Fibroblast of lung (primary cell): ENCODE results near the gene TMPRSS7. TPM values are rescaled to one million over a fixed set of nuclear protein-coding genes. Genes with fewer than 3 reads are reported as not detected.

Experiments used
- DNase-seq, 2 donors: peaks; one replicate each; pipeline versions ENCODE4 v3.0.0 to v3.0.0-alpha.2; 2010; ENCODE audit warnings: low read depth in 2 of 2
- H2AFZ ChIP-seq: 2 replicates; pipeline ENCODE4 v1.5.1; 2012; ENCODE audit warnings: low read length, control low read depth, inconsistent platforms
- H3K27ac ChIP-seq: 2 replicates; pipeline ENCODE4 v1.5.1; 2011; ENCODE audit warnings: low read length, control low read depth; ENCODE audit not compliant: insufficient read depth
- H3K27me3 ChIP-seq: 2 replicates; pipeline ENCODE4 v1.5.1; 2011; ENCODE audit warnings: mild to moderate bottlenecking, low read length; ENCODE audit not compliant: control insufficient read depth, insufficient read depth
- H3K36me3 ChIP-seq: 2 replicates; pipeline ENCODE4 v1.5.1; 2011; ENCODE audit warnings: low read length; ENCODE audit not compliant: control insufficient read depth, insufficient read depth
- H3K4me1 ChIP-seq: 2 replicates; pipeline ENCODE4 v1.5.1; 2011; ENCODE audit warnings: low read length; ENCODE audit not compliant: control insufficient read depth, insufficient read depth; ENCODE audit errors: extremely low read depth
- H3K4me2 ChIP-seq: 2 replicates; pipeline ENCODE4 v1.5.1; 2011; ENCODE audit warnings: low read length, control low read depth; ENCODE audit not compliant: insufficient read depth; ENCODE audit errors: extremely low read depth
- H3K4me3 ChIP-seq, 4 experiments: fragments of 200-600 bp in 1 of 4; sonication (generic) in 1 of 4; replicated peaks in 1 of 4; 2 replicates each; pipeline ENCODE4 v1.5.1; 2011 to 2016; ENCODE audit warnings: low read length in 4 of 4, low read depth in 3 of 4, mild to moderate bottlenecking in 3 of 4, control low read depth in 2 of 4, inconsistent platforms in 1 of 4, mixed read lengths in 1 of 4; ENCODE audit not compliant: insufficient read depth in 1 of 4; ENCODE audit errors: control extremely low read depth in 1 of 4
- H3K79me2 ChIP-seq: 2 replicates; pipeline ENCODE4 v1.5.1; 2012; ENCODE audit warnings: mild to moderate bottlenecking, low read length, inconsistent platforms; ENCODE audit not compliant: control insufficient read depth, insufficient read depth
- H3K9ac ChIP-seq: 2 replicates; pipeline ENCODE4 v1.5.1; 2011; ENCODE audit warnings: mild to moderate bottlenecking, low read length, control low read depth; ENCODE audit not compliant: insufficient read depth
- H3K9me3 ChIP-seq: 2 replicates; pipeline ENCODE4 v1.5.1; 2012; ENCODE audit warnings: low read depth, low read length; ENCODE audit not compliant: control insufficient read depth, insufficient read depth
- H4K20me1 ChIP-seq: 2 replicates; pipeline ENCODE4 v1.5.1; 2011; ENCODE audit warnings: low read length; ENCODE audit not compliant: control insufficient read depth, insufficient read depth; ENCODE audit errors: extremely low read depth
- CTCF ChIP-seq, 2 donors: IDR thresholded peaks in 1 of 2; conservative IDR thresholded peaks in 1 of 2; 1 replicate in 1 of 2; 2 replicates in 1 of 2; pipeline ENCODE4 v1.5.1; 2011 to 2012; ENCODE audit warnings: low read length in 2 of 2, control low read depth in 1 of 2, inconsistent platforms in 1 of 2, low read depth in 1 of 2, mild to moderate bottlenecking in 1 of 2
- EZH2 ChIP-seq: IDR thresholded peaks from 2 replicates; pipeline ENCODE4 v1.5.1; 2012; ENCODE audit warnings: low read length, control low read depth, mild to moderate bottlenecking; ENCODE audit errors: missing control alignments
- polyA plus RNA-seq, 2 donors: library from polyadenylated mRNA; depleted of rRNA in 1 of 2; stranded (reverse) in 1 of 2; unstranded in 1 of 2; fragments of >200 nt; gene quantifications; 2 replicates each; pipeline ENCODE4 v1.2.1, GENCODE V29; 2011 to 2012; ENCODE audit warnings: missing spikeins in 1 of 2
- total RNA-seq: library from RNA; depleted of rRNA; stranded (reverse); fragments of >200 nt; gene quantifications from 2 replicates; pipeline ENCODE4 v1.2.1, GENCODE V29; 2014

Gene TMPRSS7
- total and polyA plus RNA-seq, 2 donors (not counting 1 experiment from before 2014, with no cell fraction given), result not detected

- no peaks in the 10 kb centered on the region for H3K36me3 ChIP-seq
- peaks cover 4% of the 10 kb centered on the region for H3K4me1 ChIP-seq
- H3K4me2 ChIP-seq, result no peak overlapping the region
- H4K20me1 ChIP-seq, result no peaks in the 10 kb centered on the region
- H3K27me3 ChIP-seq, result no peaks in the 10 kb centered on the region
- no peak overlapping the region for H2AFZ ChIP-seq
- H3K27ac ChIP-seq, result no peak overlapping the region
- peaks cover 2% of the 10 kb centered on the region for H3K79me2 ChIP-seq
- DNase-seq, result peak in 1 of 2 donors; percentile 38
- H3K9me3 ChIP-seq, result no peaks in the 10 kb centered on the region
- no peak overlapping the region for H3K9ac ChIP-seq
- H3K4me3 ChIP-seq, result no peak overlapping the region
- no peak for TF ChIP-seq CTCF (conservative IDR thresholded peaks at IDR 0.05 in 1 of 2, IDR thresholded peaks at IDR 0.05 in 1 of 2; ENCODE audit: low read depth in 1 of 2, low read length in 2 of 2)
- no peak for TF ChIP-seq EZH2
Measured at GRCh38 chr3:112096176-112096575, 61.6 kb downstream of the TMPRSS7 start.

GRCh38 chr3:112097378-112097777, 62.8 kb downstream of the TMPRSS7 start:
- Histone ChIP-seq H3K4me1 (peaks cover 6% of the 10 kb centered on the region), H3K9ac (no peak overlapping the region), H3K4me3 (no peak overlapping the region), H4K20me1 (no peaks in the 10 kb centered on the region), H2AFZ (no peak overlapping the region), H3K27me3 (no peaks in the 10 kb centered on the region), H3K9me3 (no peaks in the 10 kb centered on the region), H3K79me2 (no peaks in the 10 kb centered on the region), H3K36me3 (no peaks in the 10 kb centered on the region), H3K4me2 (peak overlapping the region; percentile 38), H3K27ac (no peak overlapping the region)
- DNase-seq, result peak; percentile 99
- TF ChIP-seq EZH2 (no peak), CTCF (conservative IDR thresholded peaks at IDR 0.05 in 1 of 2, IDR thresholded peaks at IDR 0.05 in 1 of 2; ENCODE audit: low read depth in 1 of 2, low read length in 2 of 2) (no peak)

- DNase-seq, result peak; percentile 20 to 94
- Histone ChIP-seq H3K9ac (no peak overlapping the region), H3K4me3 (no peak overlapping the region), H3K27ac (no peak overlapping the region), H2AFZ (no peak overlapping the region), H3K4me1 (peaks cover 6% of the 10 kb centered on the region), H3K4me2 (no peak overlapping the region), H3K79me2 (no peaks in the 10 kb centered on the region), H3K27me3 (no peaks in the 10 kb centered on the region), H4K20me1 (no peaks in the 10 kb centered on the region), H3K36me3 (no peaks in the 10 kb centered on the region), H3K9me3 (no peaks in the 10 kb centered on the region)
- TF ChIP-seq EZH2 (no peak), CTCF (conservative IDR thresholded peaks at IDR 0.05 in 1 of 2, IDR thresholded peaks at IDR 0.05 in 1 of 2; ENCODE audit: low read depth in 1 of 2, low read length in 2 of 2) (no peak)
Measured at GRCh38 chr3:112101916-112102315, 67.4 kb downstream of the TMPRSS7 start.
